Astrocyte of the hippocampus (primary cell): Measurements from ENCODE around the gene ARHGEF10L.
A peak's percentile ranks its signal among the peaks of the same experiment; 100 is the strongest.

Experiments used
- DNase-seq: peaks from one replicate; pipeline ENCODE4 v3.0.0; 2011; ENCODE audit warnings: low read depth, low spot score

The ARHGEF10L gene

GRCh38 chr1:17569200-17570139 lies 30.0 kb downstream of the ARHGEF10L start:
- DNase-seq: peak; percentile 94

GRCh38 chr1:17570228-17570627 lies 30.7 kb downstream of the ARHGEF10L start:
- DNase-seq: no peak

- DNase-seq: no peak
Observed at GRCh38 chr1:17572264-17572985, 32.9 kb downstream of the ARHGEF10L start.

GRCh38 chr1:17573518-17574041 lies 34.1 kb downstream of the ARHGEF10L start:
- no peak for DNase-seq

- no peak for DNase-seq
Observed at GRCh38 chr1:17574516-17574915, 35.0 kb downstream of the ARHGEF10L start.

- DNase-seq: no peak
Observed at GRCh38 chr1:17575797-17576518, 36.5 kb downstream of the ARHGEF10L start.

GRCh38 chr1:17576519-17576853 lies 37.0 kb downstream of the ARHGEF10L start:
- DNase-seq: no peak

GRCh38 chr1:17577907-17578297 lies 38.4 kb downstream of the ARHGEF10L start:
- DNase-seq: no peak

- no peak for DNase-seq
Observed at GRCh38 chr1:17579951-17580939, 40.7 kb downstream of the ARHGEF10L start.

- no peak for DNase-seq
Observed at GRCh38 chr1:17581389-17582123, 42.1 kb downstream of the ARHGEF10L start.

- DNase-seq: no peak
Observed at GRCh38 chr1:17582124-17582774, 42.8 kb downstream of the ARHGEF10L start.

GRCh38 chr1:17584539-17584938 lies 45.0 kb downstream of the ARHGEF10L start:
- no peak for DNase-seq

GRCh38 chr1:17585266-17585987 lies 45.9 kb downstream of the ARHGEF10L start:
- no peak for DNase-seq

- DNase-seq: peak; percentile 79
Observed at GRCh38 chr1:17586172-17586964, 46.9 kb downstream of the ARHGEF10L start.

GRCh38 chr1:17587693-17588047 lies 48.2 kb downstream of the ARHGEF10L start:
- peak; percentile 64 for DNase-seq

- DNase-seq: peak; percentile 87
Observed at GRCh38 chr1:17588048-17588871, 48.8 kb downstream of the ARHGEF10L start.

GRCh38 chr1:17591814-17592430 lies 52.4 kb downstream of the ARHGEF10L start:
- DNase-seq: peak; percentile 20
